AG04450 (cell line): ENCODE results near the gene JAK1. TPM values are rescaled to one million over a fixed set of nuclear protein-coding genes. Genes with fewer than 3 reads are reported as not detected.

Experiments used
- CTCF ChIA-PET: fragments of 300-600, 350-600 bp; formaldehyde crosslinking; extraction: SDS; loops from one replicate; lab custom pipeline; 2022; ENCODE audit warnings: antibody characterized with exemption, inconsistent platforms; lab: Charles Lee
- POLR2A ChIA-PET: fragments of 350-600 bp; formaldehyde crosslinking; extraction: SDS; loops from one replicate; lab custom pipeline; 2021; ENCODE audit warnings: antibody characterized with exemption, inconsistent platforms; lab: Yijun Ruan, JAX
- DNase-seq: peaks from one replicate; pipeline ENCODE4 v3.0.0-alpha.2; 2011; ENCODE audit warnings: low read depth, low spot score
- H3K27ac ChIP-seq: one replicate; pipeline ENCODE4 v1.5.1; 2012; ENCODE audit warnings: low read depth, low read length, control low read depth
- H3K27me3 ChIP-seq: one replicate; pipeline ENCODE4 v1.6.0; 2012; ENCODE audit warnings: low read length; ENCODE audit not compliant: control insufficient read depth, insufficient read depth
- H3K4me3 ChIP-seq: 2 replicates; pipeline ENCODE4 v1.5.1; 2011; ENCODE audit warnings: mild to moderate bottlenecking, low read depth, low read length, control low read depth
- H3K9me3 ChIP-seq: 2 replicates; pipeline ENCODE4 v1.5.1; 2012; ENCODE audit warnings: low read length; ENCODE audit not compliant: control insufficient read depth, insufficient read depth
- CTCF ChIP-seq: IDR thresholded peaks from 2 replicates; pipeline ENCODE4 v1.5.1; 2011; ENCODE audit warnings: low read depth, low read length, control low read depth, inconsistent platforms
- polyA plus RNA-seq: library from polyadenylated mRNA; depleted of rRNA; stranded (reverse); fragments of >200 nt; gene quantifications from 2 replicates; pipeline ENCODE4 v1.2.3, GENCODE V29; 2011

Gene JAK1
- polyA plus RNA-seq, 1 experiment = 141 TPM

GRCh38 chr1:64959986-64960385 lies 6.4 kb downstream of the JAK1 start:
- Histone ChIP-seq H3K27ac (no peak overlapping the region), H3K4me3 (no peak overlapping the region), H3K9me3 (no peaks in the 10 kb centered on the region), H3K27me3 (no peaks in the 10 kb centered on the region)
- ChIA-PET CTCF (no interaction called here), POLR2A (no interaction called here)
- no peak for TF ChIP-seq CTCF
- DNase-seq = no peak

- ChIA-PET POLR2A (no interaction called here), CTCF (no interaction called here)
- Histone ChIP-seq H3K27me3 (no peaks in the 10 kb centered on the region), H3K27ac (no peak overlapping the region), H3K9me3 (no peaks in the 10 kb centered on the region), H3K4me3 (no peak overlapping the region)
- TF ChIP-seq CTCF = no peak
- no peak for DNase-seq
Observed at GRCh38 chr1:64956733-64957441, 9.5 kb downstream of the JAK1 start.

GRCh38 chr1:64956010-64956640 lies 10.2 kb downstream of the JAK1 start:
- no peak overlapping the region for H3K4me3 ChIP-seq
- no peaks in the 10 kb centered on the region for H3K27me3 ChIP-seq
- no peak for TF ChIP-seq CTCF
- H3K27ac ChIP-seq = no peak overlapping the region
- no peaks in the 10 kb centered on the region for H3K9me3 ChIP-seq
- no peak for DNase-seq
- CTCF ChIA-PET = interaction anchor here (1.2 kb wide), 1 partner anchor 21 kb away, joined by 3 read pairs; no protein-coding TSS in a partner anchor
- POLR2A ChIA-PET = no interaction called here

GRCh38 chr1:64955097-64956009 lies 11.0 kb downstream of the JAK1 start:
- no peak for TF ChIP-seq CTCF
- no peaks in the 10 kb centered on the region for H3K27me3 ChIP-seq
- no peak overlapping the region for H3K27ac ChIP-seq
- no peak overlapping the region for H3K4me3 ChIP-seq
- no peak for DNase-seq
- POLR2A ChIA-PET = no interaction called here
- CTCF ChIA-PET = interaction anchor here (1.2 kb wide), 1 partner anchor 21 kb away, joined by 3 read pairs; no protein-coding TSS in a partner anchor
- no peaks in the 10 kb centered on the region for H3K9me3 ChIP-seq
